B cell (primary cell): ENCODE measurements around the gene CLRN1.

Experiments
- EZH2 ChIP-seq: IDR thresholded peaks from 2 replicates; pipeline ENCODE4 v1.6.1; 2012; ENCODE audit warnings: borderline replicate concordance, low read depth, mild to moderate bottlenecking, moderate library complexity, low read length; ENCODE audit not compliant: insufficient read depth, poor library complexity, severe bottlenecking
- TF ChIP-seq, protein P1 (sequence below): fragments of 200-600 bp; IDR thresholded peaks from one replicate; pipeline ENCODE4 v1.8.0; 2022; ENCODE audit warnings: antibody characterized with exemption, mild to moderate bottlenecking

DNA sequence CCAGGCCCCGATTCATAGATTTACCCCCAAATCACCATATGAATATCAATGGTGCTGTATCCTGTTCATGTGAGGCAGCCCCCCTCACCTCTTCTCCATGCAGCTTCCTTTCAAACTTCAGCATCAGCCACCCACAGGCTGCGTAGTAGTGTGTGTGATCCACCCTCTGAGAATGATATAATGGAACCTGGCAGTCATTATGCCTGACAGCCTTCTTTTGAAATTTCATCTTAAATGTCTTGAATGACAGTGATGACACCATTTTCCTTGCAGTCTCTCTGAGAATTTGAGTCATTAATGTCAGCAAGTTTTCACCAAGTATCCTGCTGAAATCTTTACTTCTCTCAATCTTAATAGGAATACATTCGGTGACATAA is 3.5 kb upstream of the CLRN1 start:
- TF ChIP-seq, protein P1, sequence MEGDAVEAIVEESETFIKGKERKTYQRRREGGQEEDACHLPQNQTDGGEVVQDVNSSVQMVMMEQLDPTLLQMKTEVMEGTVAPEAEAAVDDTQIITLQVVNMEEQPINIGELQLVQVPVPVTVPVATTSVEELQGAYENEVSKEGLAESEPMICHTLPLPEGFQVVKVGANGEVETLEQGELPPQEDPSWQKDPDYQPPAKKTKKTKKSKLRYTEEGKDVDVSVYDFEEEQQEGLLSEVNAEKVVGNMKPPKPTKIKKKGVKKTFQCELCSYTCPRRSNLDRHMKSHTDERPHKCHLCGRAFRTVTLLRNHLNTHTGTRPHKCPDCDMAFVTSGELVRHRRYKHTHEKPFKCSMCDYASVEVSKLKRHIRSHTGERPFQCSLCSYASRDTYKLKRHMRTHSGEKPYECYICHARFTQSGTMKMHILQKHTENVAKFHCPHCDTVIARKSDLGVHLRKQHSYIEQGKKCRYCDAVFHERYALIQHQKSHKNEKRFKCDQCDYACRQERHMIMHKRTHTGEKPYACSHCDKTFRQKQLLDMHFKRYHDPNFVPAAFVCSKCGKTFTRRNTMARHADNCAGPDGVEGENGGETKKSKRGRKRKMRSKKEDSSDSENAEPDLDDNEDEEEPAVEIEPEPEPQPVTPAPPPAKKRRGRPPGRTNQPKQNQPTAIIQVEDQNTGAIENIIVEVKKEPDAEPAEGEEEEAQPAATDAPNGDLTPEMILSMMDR: no peak
- TF ChIP-seq EZH2: no peak
